GM12892 (cell line): ENCODE results near the gene NFKBIB.

ENCODE experiments used
- POLR2A ChIP-seq: IDR thresholded peaks from 2 replicates; pipeline ENCODE4 v1.6.1; 2011; ENCODE audit warnings: low read depth, low read length, control low read depth
- POLR2AphosphoS5 ChIP-seq: IDR thresholded peaks from 2 replicates; pipeline ENCODE4 v1.6.1; 2011; ENCODE audit warnings: low read depth, low read length, control low read depth
- TAF1 ChIP-seq: IDR thresholded peaks from 2 replicates; pipeline ENCODE4 v1.6.1; 2011; ENCODE audit warnings: low read depth, mild to moderate bottlenecking, control low read depth, low read length, borderline replicate concordance

DNA sequence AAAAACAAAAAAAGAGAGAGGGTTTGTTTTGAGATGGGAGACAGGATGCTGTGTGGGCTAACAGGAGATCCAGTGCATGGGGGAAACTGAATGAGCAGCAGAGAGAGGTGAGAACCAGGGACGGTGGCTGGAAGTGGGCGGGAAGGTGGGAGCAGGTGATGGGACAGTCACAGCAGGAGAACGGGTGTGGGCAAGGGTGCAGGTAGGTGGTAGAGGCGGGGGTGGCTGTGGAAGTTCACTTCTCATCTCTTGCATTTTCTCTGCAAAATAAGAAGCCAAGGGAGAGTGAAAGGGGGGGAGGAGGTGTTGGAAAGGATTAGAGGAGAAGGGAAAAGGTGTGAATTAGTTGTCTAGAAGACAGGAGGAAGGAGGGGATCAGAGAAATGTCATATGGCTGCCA, 53.9 kb downstream of the NFKBIB start:
- TF ChIP-seq POLR2A = no peak
- no peak for TF ChIP-seq POLR2AphosphoS5
- TF ChIP-seq TAF1 = no peak
